ENCODE results near the gene DSC3.

GRCh38 chr18:31088532-31088931, 46.0 kb upstream of the DSC3 start:
- TF ChIP-seq CTCF (IDR thresholded peaks at IDR 0.05) (no peak), POLR2A (IDR thresholded peaks at IDR 0.05) (no peak)

Measured in thyroid gland (tissue), 4 donors.